ENCODE data around the gene RBBP8NL.

RBBP8NL gene

GRCh38 chr20:62462976-62463592, 35.7 kb upstream of the RBBP8NL start:
- no peak for DNase-seq (ENCODE audit: low spot score)

- no peak for DNase-seq (ENCODE audit: low spot score)
These were observed 34.5 kb upstream of the RBBP8NL start for GRCh38 chr20:62461834-62462233.

GRCh38 chr20:62461157-62461556, 33.8 kb upstream of the RBBP8NL start:
- DNase-seq (ENCODE audit: low spot score) = no peak

GRCh38 chr20:62460678-62461077, 33.3 kb upstream of the RBBP8NL start:
- no peak for DNase-seq (ENCODE audit: low spot score)

- DNase-seq (ENCODE audit: low spot score) = no peak
These were observed 32.1 kb upstream of the RBBP8NL start for GRCh38 chr20:62459488-62459887.

- DNase-seq (ENCODE audit: low spot score) = no peak
These were observed 31.2 kb upstream of the RBBP8NL start for GRCh38 chr20:62458275-62459251.

- DNase-seq (ENCODE audit: low spot score) = no peak
These were observed 30.5 kb upstream of the RBBP8NL start for GRCh38 chr20:62457831-62458230.

GRCh38 chr20:62457098-62457497, 29.8 kb upstream of the RBBP8NL start:
- no peak for DNase-seq (ENCODE audit: low spot score)

- no peak for DNase-seq (ENCODE audit: low spot score)
These were observed 28.6 kb upstream of the RBBP8NL start for GRCh38 chr20:62455929-62456328.

GRCh38 chr20:62454904-62455636, 27.7 kb upstream of the RBBP8NL start:
- DNase-seq (ENCODE audit: low spot score) = no peak

- no peak for DNase-seq (ENCODE audit: low spot score)
These were observed 26.0 kb upstream of the RBBP8NL start for GRCh38 chr20:62453186-62453808.

GRCh38 chr20:62452475-62453095, 25.2 kb upstream of the RBBP8NL start:
- no peak for DNase-seq (ENCODE audit: low spot score)

GRCh38 chr20:62451970-62452369, 24.6 kb upstream of the RBBP8NL start:
- no peak for DNase-seq (ENCODE audit: low spot score)

GRCh38 chr20:62451156-62451767, 23.9 kb upstream of the RBBP8NL start:
- DNase-seq (ENCODE audit: low spot score) = no peak

GRCh38 chr20:62449951-62450691, 22.8 kb upstream of the RBBP8NL start:
- DNase-seq (ENCODE audit: low spot score) = no peak

- DNase-seq (ENCODE audit: low spot score) = no peak
These were observed 21.4 kb upstream of the RBBP8NL start for GRCh38 chr20:62448788-62449187.

- no peak for DNase-seq (ENCODE audit: low spot score)
These were observed 20.7 kb upstream of the RBBP8NL start for GRCh38 chr20:62448038-62448437.

GRCh38 chr20:62446888-62447869, 19.8 kb upstream of the RBBP8NL start:
- DNase-seq (ENCODE audit: low spot score) = no peak

GRCh38 chr20:62446481-62446880, 19.1 kb upstream of the RBBP8NL start:
- DNase-seq (ENCODE audit: low spot score) = no peak

Data from kidney capillary endothelial cell (primary cell).